ENCODE data around the gene ODAD3. TPM values are rescaled to one million over a fixed set of nuclear protein-coding genes. Genes with fewer than 3 reads are reported as not detected.

ODAD3 gene
- total RNA-seq, 1 experiment from 2014 or later: 1.9 TPM

DNA sequence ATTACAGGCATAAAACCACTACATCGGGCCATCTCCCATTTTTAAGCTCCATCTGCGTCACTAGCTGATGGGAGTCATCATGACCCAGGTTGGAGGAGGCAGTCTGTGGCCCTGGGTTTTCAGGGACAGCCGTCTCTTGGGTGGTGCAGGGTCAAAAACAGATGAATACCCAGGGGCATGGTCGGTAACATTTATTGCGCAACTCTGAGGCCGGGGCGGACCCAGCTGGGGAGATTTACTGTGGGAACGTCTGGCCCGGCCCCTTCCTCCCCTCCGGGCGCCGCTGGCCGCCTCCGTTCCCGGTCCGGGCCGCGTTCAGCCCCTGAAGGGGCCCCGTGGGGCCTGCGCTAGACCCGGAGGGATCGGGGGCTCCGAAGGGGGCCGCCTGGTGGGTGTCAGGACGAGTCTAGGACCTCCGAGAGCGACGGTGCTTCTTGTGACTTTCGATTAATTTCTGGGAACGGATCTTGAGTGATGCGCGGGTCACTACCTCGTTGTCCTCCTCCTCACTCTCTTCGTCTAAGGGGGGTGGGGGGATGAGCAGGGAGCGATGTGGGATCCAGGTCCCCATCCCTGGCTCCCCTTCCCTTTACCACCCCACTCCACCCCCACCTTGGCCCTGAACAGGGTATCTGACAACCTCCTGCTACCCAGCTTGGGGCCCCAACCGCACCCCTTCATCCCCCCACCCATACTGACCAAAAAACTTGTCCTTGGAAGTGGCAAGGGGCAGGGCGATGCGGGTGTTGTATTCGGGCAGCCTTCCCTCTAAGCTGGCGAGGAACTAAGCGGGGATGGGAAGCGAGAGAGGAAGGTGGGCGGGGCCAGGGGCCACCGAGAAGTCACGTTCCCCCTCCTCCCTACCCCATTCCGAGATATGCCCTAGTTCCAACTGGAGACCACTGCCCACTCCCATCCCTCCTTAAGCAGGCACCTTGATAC lies 14.2 kb downstream of the ODAD3 start:
- ATAC-seq (no peak), DNase-seq (ENCODE audit: low read depth, low spot score) (no peak)
- H3K4me1 ChIP-seq (ENCODE audit: control insufficient read depth, insufficient read depth, low read length): no peaks in the 10 kb centered on the region
- ChIA-PET CTCF (interaction anchor here (0.6 to 1.5 kb wide), 3 partner anchors 38 to 508 kb away, joined by 3 to 14 read pairs (median 4); no protein-coding TSS in a partner anchor), POLR2A (interaction anchor here (0.7 kb wide), 1 partner anchor 176 kb away, joined by 4 read pairs; no protein-coding TSS in a partner anchor)
- no peak overlapping the region for H3K27ac ChIP-seq (ENCODE audit: low read length)
- H3K9me3 ChIP-seq (ENCODE audit: control insufficient read depth, insufficient read depth, low read depth, low read length): no peaks in the 10 kb centered on the region
- no peak overlapping the region for H3K4me3 ChIP-seq (ENCODE audit: low read depth in 2 of 2, low read length in 2 of 2)
- no peak for TF ChIP-seq TCF7L2 (IDR thresholded peaks at IDR 0.05; ENCODE audit: low read depth, low read length)
- TF ChIP-seq CTCF (IDR thresholded peaks at IDR 0.05): no peak
- no peak for TF ChIP-seq SIN3A (IDR thresholded peaks at IDR 0.05; ENCODE audit: borderline replicate concordance, insufficient read depth, low read depth, low read length)
- TF ChIP-seq, protein P1, sequence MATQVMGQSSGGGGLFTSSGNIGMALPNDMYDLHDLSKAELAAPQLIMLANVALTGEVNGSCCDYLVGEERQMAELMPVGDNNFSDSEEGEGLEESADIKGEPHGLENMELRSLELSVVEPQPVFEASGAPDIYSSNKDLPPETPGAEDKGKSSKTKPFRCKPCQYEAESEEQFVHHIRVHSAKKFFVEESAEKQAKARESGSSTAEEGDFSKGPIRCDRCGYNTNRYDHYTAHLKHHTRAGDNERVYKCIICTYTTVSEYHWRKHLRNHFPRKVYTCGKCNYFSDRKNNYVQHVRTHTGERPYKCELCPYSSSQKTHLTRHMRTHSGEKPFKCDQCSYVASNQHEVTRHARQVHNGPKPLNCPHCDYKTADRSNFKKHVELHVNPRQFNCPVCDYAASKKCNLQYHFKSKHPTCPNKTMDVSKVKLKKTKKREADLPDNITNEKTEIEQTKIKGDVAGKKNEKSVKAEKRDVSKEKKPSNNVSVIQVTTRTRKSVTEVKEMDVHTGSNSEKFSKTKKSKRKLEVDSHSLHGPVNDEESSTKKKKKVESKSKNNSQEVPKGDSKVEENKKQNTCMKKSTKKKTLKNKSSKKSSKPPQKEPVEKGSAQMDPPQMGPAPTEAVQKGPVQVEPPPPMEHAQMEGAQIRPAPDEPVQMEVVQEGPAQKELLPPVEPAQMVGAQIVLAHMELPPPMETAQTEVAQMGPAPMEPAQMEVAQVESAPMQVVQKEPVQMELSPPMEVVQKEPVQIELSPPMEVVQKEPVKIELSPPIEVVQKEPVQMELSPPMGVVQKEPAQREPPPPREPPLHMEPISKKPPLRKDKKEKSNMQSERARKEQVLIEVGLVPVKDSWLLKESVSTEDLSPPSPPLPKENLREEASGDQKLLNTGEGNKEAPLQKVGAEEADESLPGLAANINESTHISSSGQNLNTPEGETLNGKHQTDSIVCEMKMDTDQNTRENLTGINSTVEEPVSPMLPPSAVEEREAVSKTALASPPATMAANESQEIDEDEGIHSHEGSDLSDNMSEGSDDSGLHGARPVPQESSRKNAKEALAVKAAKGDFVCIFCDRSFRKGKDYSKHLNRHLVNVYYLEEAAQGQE (IDR thresholded peaks at IDR 0.05; ENCODE audit: insufficient read depth in 1 of 2, low read depth in 2 of 2, low read length in 1 of 2): no peak
- no peak for TF ChIP-seq POLR2AphosphoS5 (IDR thresholded peaks at IDR 0.05; ENCODE audit: low read depth, low read length)
- in situ Hi-C loops (cut with HindIII; ENCODE audit: low pct_unique_long_range_greater_than_20kb, low sequenced_read_pairs): no loop called here
- intact Hi-C loops (cut with micrococcal nuclease; ENCODE audit: unreplicated experiment): no loop called here
- H3K27me3 ChIP-seq (ENCODE audit: control insufficient read depth, insufficient read depth, low read length): no peaks in the 10 kb centered on the region
- H3K36me3 ChIP-seq (ENCODE audit: control insufficient read depth, insufficient read depth, low read length): peaks cover 5% of the 10 kb centered on the region; the same call in 1 of the 2 replicates
- no TSS peak for BruUV-seq (replicated peaks)

- Histone ChIP-seq H3K36me3 (ENCODE audit: control insufficient read depth, insufficient read depth, low read length) (peaks cover 5% of the 10 kb centered on the region; the same call in 1 of the 2 replicates), H3K27ac (ENCODE audit: low read length) (peak within 1 kb of the TSS; percentile 75), H3K4me3 (ENCODE audit: low read depth in 2 of 2, low read length in 2 of 2) (peak within 1 kb of the TSS; percentile 66 to 81), H3K9me3 (ENCODE audit: control insufficient read depth, insufficient read depth, low read depth, low read length) (no peaks in the 10 kb centered on the region), H3K27me3 (ENCODE audit: control insufficient read depth, insufficient read depth, low read length) (no peaks in the 10 kb centered on the region), H3K4me1 (ENCODE audit: control insufficient read depth, insufficient read depth, low read length) (no peaks in the 10 kb centered on the region)
- intact Hi-C loops (cut with micrococcal nuclease; ENCODE audit: unreplicated experiment): no loop called here
- no TSS peak for BruUV-seq (replicated peaks)
- POLR2A ChIA-PET: no interaction called here
- DNase-seq (ENCODE audit: low read depth, low spot score): no peak
- ATAC-seq: peak; percentile 89
- TF ChIP-seq, protein P1 (IDR thresholded peaks at IDR 0.05; ENCODE audit: insufficient read depth in 1 of 2, low read depth in 2 of 2, low read length in 1 of 2): no peak
- TF ChIP-seq POLR2AphosphoS5 (IDR thresholded peaks at IDR 0.05; ENCODE audit: low read depth, low read length): no peak
- no peak for TF ChIP-seq CTCF (IDR thresholded peaks at IDR 0.05)
- TF ChIP-seq SIN3A (IDR thresholded peaks at IDR 0.05; ENCODE audit: borderline replicate concordance, insufficient read depth, low read depth, low read length): no peak
- TF ChIP-seq TCF7L2 (IDR thresholded peaks at IDR 0.05; ENCODE audit: low read depth, low read length): no peak
- in situ Hi-C loops (cut with HindIII; ENCODE audit: low pct_unique_long_range_greater_than_20kb, low sequenced_read_pairs): no loop called here
- CTCF ChIA-PET: interaction anchor here (0.6 to 1.3 kb wide), 2 partner anchors 26 to 36 kb away, joined by 3 to 8 read pairs; no protein-coding TSS in a partner anchor
Observed at GRCh38 chr19:11418549-11419506, 16.1 kb downstream of the ODAD3 start, which contains the start of gene RGL3. RGL3 (minus strand) TSS chr19:11419314; CDS start chr19:11419278, 36 bp downstream.
